A673 (cell line): ENCODE data around the gene SSNA1. TPM values are rescaled to one million over a fixed set of nuclear protein-coding genes. Genes with fewer than 3 reads are reported as not detected.

ENCODE experiments used
- BruUV-seq: library from RNA; stranded (reverse); fragments of 400-500 nt; replicated peaks from 2 replicates; lab custom pipeline; 2021; lab: Mats Ljungman, UMichigan
- CTCF ChIA-PET: fragments of 300-600 bp; sonication (Branson Sonifier 250); formaldehyde crosslinking; loops from one replicate; lab custom pipeline; 2022; ENCODE audit warnings: antibody characterized with exemption; lab: Charles Lee
- POLR2A ChIA-PET: fragments of 300-600 bp; sonication (Branson Sonifier 250); formaldehyde crosslinking; loops from one replicate; lab custom pipeline; 2022; ENCODE audit warnings: antibody characterized with exemption; ENCODE audit not compliant: low non-redundant PET; lab: Charles Lee
- DNase-seq: peaks from one replicate; pipeline ENCODE4 v3.0.0-alpha.2; 2015; ENCODE audit warnings: low spot score
- H3K27ac ChIP-seq: fragments of 200-600 bp; sonication (generic); 2 replicates; pipeline ENCODE4 v1.5.1; 2016; ENCODE audit warnings: mixed run types, low read depth, mild to moderate bottlenecking, mixed read lengths, antibody characterized with exemption, low read length; ENCODE audit not compliant: poor library complexity, severe bottlenecking
- H3K27me3 ChIP-seq: fragments of 200-600 bp; sonication (generic); replicated peaks from 2 replicates; pipeline ENCODE4 v1.6.1; 2017; ENCODE audit warnings: mixed run types, low read depth, mild to moderate bottlenecking, mixed read lengths, antibody characterized with exemption, low read length; ENCODE audit not compliant: insufficient read depth, poor library complexity
- H3K36me3 ChIP-seq: fragments of 200-600 bp; sonication (generic); 2 replicates; pipeline ENCODE4 v1.6.1; 2016; ENCODE audit warnings: mixed run types, mild to moderate bottlenecking, mixed read lengths, antibody characterized with exemption, low read length; ENCODE audit not compliant: insufficient read depth, poor library complexity, severe bottlenecking
- H3K4me1 ChIP-seq: fragments of 200-600 bp; sonication (generic); 2 replicates; pipeline ENCODE4 v1.6.1; 2017; ENCODE audit warnings: mixed run types, mild to moderate bottlenecking, mixed read lengths, antibody characterized with exemption, low read length; ENCODE audit not compliant: insufficient read depth, poor library complexity, severe bottlenecking
- H3K4me3 ChIP-seq: fragments of 200-600 bp; sonication (generic); 2 replicates; pipeline ENCODE4 v1.5.1; 2016; ENCODE audit warnings: low read depth, mixed run types, mild to moderate bottlenecking, mixed read lengths, low read length; ENCODE audit not compliant: poor library complexity, severe bottlenecking
- H3K9me3 ChIP-seq: fragments of 200-600 bp; sonication (generic); 2 replicates; pipeline ENCODE4 v1.6.1; 2016; ENCODE audit warnings: mixed run types, low read depth, mild to moderate bottlenecking, mixed read lengths, antibody characterized with exemption, low read length; ENCODE audit not compliant: poor library complexity, severe bottlenecking
- CTCF ChIP-seq: fragments of 300-800, 200-600 bp; sonication (generic); conservative IDR thresholded peaks from 2 replicates; pipeline ENCODE4 v1.5.1; 2017; ENCODE audit warnings: low read depth, mild to moderate bottlenecking, antibody characterized with exemption, low read length, moderate library complexity, mixed read lengths
- EZH2 ChIP-seq: fragments of 200-600 bp; sonication (generic); IDR thresholded peaks from 2 replicates; pipeline ENCODE4 v1.6.1; 2017; ENCODE audit warnings: borderline replicate concordance, low read depth, mild to moderate bottlenecking, mixed read lengths, antibody characterized with exemption, low read length; ENCODE audit not compliant: poor library complexity, severe bottlenecking
- intact Hi-C: fragments of 100-400 bp; cut with micrococcal nuclease; formaldehyde crosslinking; loops from one replicate; pipeline ENCODE4 v1.10.0; 2022; ENCODE audit not compliant: unreplicated experiment
- total RNA-seq: library from RNA; stranded (reverse); gene quantifications from 2 replicates; pipeline ENCODE4 v1.2.3, GENCODE V29; 2021

Gene SSNA1
- total RNA-seq, 1 experiment from 2014 or later = 87.3 TPM

- Histone ChIP-seq H3K36me3 (no peaks in the 10 kb centered on the region), H3K4me3 (no peak overlapping the region), H3K4me1 (peaks cover 5% of the 10 kb centered on the region), H3K27me3 (peaks cover 14% of the 10 kb centered on the region), H3K27ac (no peak overlapping the region), H3K9me3 (no peaks in the 10 kb centered on the region)
- ChIA-PET CTCF (no interaction called here), POLR2A (interaction anchor here (0.6 kb wide), 1 partner anchor 451 kb away, joined by 3 read pairs; no protein-coding TSS in a partner anchor)
- intact Hi-C loops = no loop called here
- no peak for TF ChIP-seq EZH2
- TF ChIP-seq CTCF = no peak
- BruUV-seq = no TSS peak
- DNase-seq = no peak
Measured at GRCh38 chr9:137148242-137148641, 40.2 kb upstream of the SSNA1 start.

GRCh38 chr9:137148661-137149060 is 39.8 kb upstream of the SSNA1 start:
- TF ChIP-seq EZH2 (no peak), CTCF (no peak)
- POLR2A ChIA-PET = interaction anchor here (0.6 kb wide), 1 partner anchor 451 kb away, joined by 3 read pairs; no protein-coding TSS in a partner anchor
- Histone ChIP-seq H3K9me3 (no peaks in the 10 kb centered on the region), H3K4me1 (peaks cover 5% of the 10 kb centered on the region), H3K36me3 (no peaks in the 10 kb centered on the region), H3K27me3 (peaks cover 10% of the 10 kb centered on the region), H3K27ac (no peak overlapping the region), H3K4me3 (no peak overlapping the region)
- CTCF ChIA-PET = no interaction called here
- DNase-seq = no peak
- BruUV-seq = no TSS peak
- intact Hi-C loops = no loop called here

GRCh38 chr9:137149363-137149762 is 39.1 kb upstream of the SSNA1 start:
- BruUV-seq = no TSS peak

More at GRCh38 chr9:137149363-137149762, 39.1 kb upstream of the SSNA1 start:
- Histone ChIP-seq H3K4me3 (no peak overlapping the region), H3K27me3 (peaks cover 5% of the 10 kb centered on the region), H3K27ac (no peak overlapping the region), H3K4me1 (peaks cover 5% of the 10 kb centered on the region), H3K9me3 (no peaks in the 10 kb centered on the region), H3K36me3 (no peaks in the 10 kb centered on the region)
- TF ChIP-seq CTCF (no peak), EZH2 (no peak)
- ChIA-PET CTCF (no interaction called here), POLR2A (no interaction called here)
- intact Hi-C loops = no loop called here
- DNase-seq = no peak
